HG03196 (cell line): Measurements from ENCODE around the gene ATL2.
"Not testable (repeated sequence)": the region's sequence is repeated elsewhere in the genome, so short reads cannot be mapped to it uniquely, and the experiment has no call there.

Source experiments
- ATAC-seq: cut with Tn5 transposase; IDR thresholded peaks from one replicate; pipeline ENCODE4 v1.9.1; 2021; ENCODE audit not compliant: unreplicated experiment

ATL2 gene

GRCh38 chr2:38277245-38278116, 99.6 kb downstream of the ATL2 start:
- ATAC-seq: no peak

- no peak for ATAC-seq
These were observed 102.5 kb downstream of the ATL2 start for GRCh38 chr2:38274286-38275276.

- no peak for ATAC-seq
These were observed 105.4 kb downstream of the ATL2 start for GRCh38 chr2:38271697-38272096.

GRCh38 chr2:38269421-38269820, 107.7 kb downstream of the ATL2 start:
- ATAC-seq: no peak

GRCh38 chr2:38268691-38269327, 108.3 kb downstream of the ATL2 start:
- ATAC-seq: no peak

GRCh38 chr2:38268001-38268400, 109.1 kb downstream of the ATL2 start:
- no peak for ATAC-seq

- ATAC-seq: no peak
These were observed 109.7 kb downstream of the ATL2 start for GRCh38 chr2:38267270-38267925.

GRCh38 chr2:38266382-38267061, 110.6 kb downstream of the ATL2 start:
- no peak for ATAC-seq

GRCh38 chr2:38265461-38265860, 111.6 kb downstream of the ATL2 start:
- ATAC-seq: no peak

GRCh38 chr2:38264396-38265221, 112.5 kb downstream of the ATL2 start:
- ATAC-seq: no peak

GRCh38 chr2:38263293-38263692, 113.8 kb downstream of the ATL2 start:
- ATAC-seq: no peak

GRCh38 chr2:38262069-38262871, 114.8 kb downstream of the ATL2 start:
- ATAC-seq: no peak

- ATAC-seq: no peak
These were observed 115.5 kb downstream of the ATL2 start for GRCh38 chr2:38261569-38262068.

- no peak for ATAC-seq
These were observed 116.1 kb downstream of the ATL2 start for GRCh38 chr2:38260972-38261371.

GRCh38 chr2:38260469-38260868, 116.6 kb downstream of the ATL2 start:
- no peak for ATAC-seq

GRCh38 chr2:38259311-38259710, 117.8 kb downstream of the ATL2 start:
- ATAC-seq: no peak

GRCh38 chr2:38257680-38258079, 119.4 kb downstream of the ATL2 start:
- not testable (repeated sequence) for ATAC-seq

- no peak for ATAC-seq
These were observed 120.5 kb downstream of the ATL2 start for GRCh38 chr2:38256610-38257009.
